Activated CD8-positive, alpha-beta memory T cell treated with anti-CD3 and anti-CD28 coated beads for 1 hour (primary cell): ENCODE measurements around the gene ZFYVE19.
A peak's percentile ranks its signal among the peaks of the same experiment; 100 is the strongest.

Experiments
- DNase-seq, 2 donors: peaks; one replicate each; pipeline ENCODE4 v3.0.0-alpha.2; 2020; ENCODE audit warnings: low read depth in 1 of 2; ENCODE audit errors: extremely low read depth in 1 of 2

ZFYVE19 gene

DNA sequence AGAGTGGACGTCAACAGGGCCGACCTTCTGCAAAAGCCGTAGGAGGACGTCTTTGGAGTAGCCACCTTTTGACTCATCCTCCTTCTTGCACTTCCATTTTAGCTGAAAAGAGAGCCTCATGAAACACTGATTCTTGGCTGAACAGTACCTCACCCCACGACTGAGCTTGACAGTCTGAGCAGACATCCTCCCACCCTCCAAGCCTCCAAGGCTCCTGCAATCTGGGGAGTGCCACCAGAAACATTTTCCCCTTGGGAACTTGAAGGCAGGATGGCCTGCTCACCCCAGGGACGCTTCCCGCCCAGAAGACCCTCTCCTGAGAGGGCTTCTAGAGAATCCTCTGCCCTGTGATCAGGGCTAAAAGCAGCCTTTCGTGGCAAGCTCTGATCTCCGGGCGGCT, 31.9 kb upstream of the ZFYVE19 start:
- no peak for DNase-seq

DNA sequence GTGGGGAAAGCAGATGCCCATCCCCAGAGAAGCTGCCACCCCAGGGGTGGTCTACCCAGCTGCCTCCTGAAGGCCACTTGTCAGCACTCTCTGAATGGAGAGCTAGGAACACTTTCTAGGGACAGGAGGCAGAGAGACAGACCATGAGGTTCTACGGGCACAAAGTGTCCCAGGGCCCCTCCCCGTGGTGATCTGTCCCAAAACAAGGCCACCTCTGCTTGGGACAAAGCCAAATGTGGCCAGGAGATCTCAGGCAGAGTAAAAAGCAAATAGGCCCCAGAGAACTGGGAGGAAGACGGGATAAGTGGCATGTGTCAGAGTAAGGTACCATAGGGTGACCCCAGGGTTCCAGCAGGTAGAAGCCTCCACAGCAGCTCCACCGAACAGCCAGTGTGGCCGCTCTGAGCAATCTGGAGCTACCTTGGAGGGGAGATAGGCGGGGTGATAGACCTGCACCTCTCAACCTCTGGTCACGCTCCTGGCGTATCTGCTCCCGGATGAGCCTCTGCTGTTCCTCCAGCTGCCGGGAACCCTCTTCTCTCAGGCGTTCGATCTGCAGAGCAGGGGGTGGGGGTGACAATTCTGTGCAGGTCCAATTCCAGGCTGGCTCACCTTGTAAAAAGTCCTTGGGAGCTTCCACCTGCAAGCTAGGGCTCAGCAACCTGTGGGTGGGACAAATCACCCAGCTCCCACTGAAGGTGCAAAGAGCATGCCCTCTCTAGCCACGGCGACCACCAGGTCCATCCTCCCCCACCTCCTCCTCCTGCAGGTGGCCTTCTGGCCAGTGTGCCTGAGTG, 31.0 kb upstream of the ZFYVE19 start:
- no peak for DNase-seq

GRCh38 chr15:40776537-40777141, 30.2 kb upstream of the ZFYVE19 start:
- DNase-seq, result no peak

- peak in 1 of 2 donors; percentile 70 for DNase-seq
These were observed 24.2 kb upstream of the ZFYVE19 start for GRCh38 chr15:40782609-40783227.

DNA sequence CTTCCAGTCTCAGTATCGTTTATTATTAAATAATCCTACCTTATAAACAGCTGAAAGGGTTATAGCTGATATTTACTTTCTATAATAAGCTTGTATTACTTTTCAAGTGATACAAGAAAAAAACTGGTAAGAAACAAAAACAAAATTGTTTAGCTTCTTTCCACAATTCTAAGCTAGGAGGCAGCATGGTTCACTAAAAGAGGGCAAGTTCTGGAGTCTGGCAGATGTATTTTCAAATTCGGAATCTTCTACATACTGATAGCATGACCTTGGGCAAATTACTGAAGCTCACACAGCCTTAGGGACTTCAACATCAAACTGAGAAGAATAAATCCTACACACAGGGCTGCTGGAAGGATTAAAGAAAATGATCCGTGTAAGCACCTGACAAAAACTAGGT, 21.7 kb upstream of the ZFYVE19 start:
- no peak for DNase-seq

- DNase-seq, result no peak
These were observed 21.1 kb upstream of the ZFYVE19 start for GRCh38 chr15:40785814-40786213.

- DNase-seq, result peak in 1 of 2 donors; percentile 14
These were observed 19.5 kb upstream of the ZFYVE19 start for GRCh38 chr15:40787344-40787841.

DNA sequence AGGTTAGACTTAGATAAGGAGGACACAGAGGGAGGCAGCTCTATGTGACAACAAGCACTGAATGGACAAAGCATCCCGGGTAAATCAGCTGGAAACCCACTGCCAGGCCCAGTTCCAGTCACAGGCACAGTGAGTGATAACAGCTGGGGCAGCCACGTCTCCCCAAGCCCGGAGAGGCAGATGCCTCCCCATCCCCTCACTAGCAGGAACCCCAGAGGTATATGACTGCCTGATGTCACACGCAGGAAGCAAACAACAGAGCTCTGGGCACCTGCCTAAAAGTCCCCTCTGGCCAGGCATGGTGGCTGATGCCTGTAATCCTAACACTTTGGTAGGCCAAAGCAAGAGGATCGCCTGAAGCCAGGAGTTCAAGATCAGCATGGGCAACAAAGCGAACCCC, 18.9 kb upstream of the ZFYVE19 start:
- DNase-seq, result no peak

DNA sequence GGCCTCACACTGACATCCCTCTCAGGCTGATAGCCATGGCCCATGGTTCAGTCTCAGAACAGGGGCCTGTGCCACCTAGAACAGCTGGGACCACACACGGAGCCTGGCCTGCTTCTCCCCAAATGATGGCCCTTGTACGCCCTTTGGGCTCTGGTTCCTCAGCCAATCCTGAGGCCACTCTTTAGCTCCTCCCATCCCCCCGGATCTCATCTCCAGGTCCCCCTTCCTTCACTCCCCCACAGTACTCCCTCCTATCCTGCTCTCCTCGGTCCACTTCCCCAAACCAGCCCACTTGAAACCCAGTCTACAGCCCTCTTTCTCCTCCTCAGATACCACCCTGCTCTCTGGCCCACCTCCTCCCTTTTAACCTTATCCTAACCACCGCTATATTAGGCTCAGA, 17.8 kb upstream of the ZFYVE19 start:
- DNase-seq, result no peak

DNA sequence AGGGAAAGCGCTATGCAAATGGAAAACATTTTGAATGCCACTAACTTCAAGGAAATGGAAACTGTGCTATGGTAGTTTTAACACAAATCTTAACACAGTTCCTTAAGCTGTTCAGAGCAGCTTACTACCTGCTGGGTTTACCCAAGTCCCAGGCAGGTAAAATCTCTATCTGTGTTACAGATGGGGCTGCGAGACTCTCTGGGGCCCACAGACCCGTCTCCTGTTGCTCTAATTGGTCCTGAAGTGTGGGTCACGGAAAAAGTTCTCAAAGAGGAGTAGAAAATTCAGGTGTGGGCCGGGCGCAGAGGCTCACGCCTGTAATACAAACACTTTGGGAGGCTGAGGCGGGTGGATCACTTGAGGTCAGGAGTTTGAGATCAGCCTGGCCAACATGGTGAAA, 16.9 kb upstream of the ZFYVE19 start:
- DNase-seq, result no peak

DNA sequence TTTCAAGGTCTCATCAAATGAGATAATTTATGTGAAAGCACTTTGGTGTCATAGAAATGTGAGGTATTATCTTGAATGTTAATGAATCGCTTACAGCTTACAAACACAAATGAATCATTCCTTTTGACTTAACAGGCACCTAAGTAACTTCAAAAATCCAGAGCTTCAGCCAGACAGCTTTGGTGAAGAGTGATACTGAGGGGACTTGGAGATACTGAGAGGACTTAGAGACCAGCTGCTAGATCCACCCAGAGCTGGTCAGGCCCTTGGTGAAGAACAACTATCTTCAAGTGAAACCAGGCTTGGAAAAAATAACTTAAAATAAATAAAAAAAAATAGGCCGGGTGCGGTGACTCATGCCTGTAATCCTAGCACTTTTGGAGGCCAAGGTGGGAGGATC, 16.2 kb upstream of the ZFYVE19 start:
- no peak for DNase-seq

- no peak for DNase-seq
These were observed 14.5 kb upstream of the ZFYVE19 start for GRCh38 chr15:40792394-40792793.

DNA sequence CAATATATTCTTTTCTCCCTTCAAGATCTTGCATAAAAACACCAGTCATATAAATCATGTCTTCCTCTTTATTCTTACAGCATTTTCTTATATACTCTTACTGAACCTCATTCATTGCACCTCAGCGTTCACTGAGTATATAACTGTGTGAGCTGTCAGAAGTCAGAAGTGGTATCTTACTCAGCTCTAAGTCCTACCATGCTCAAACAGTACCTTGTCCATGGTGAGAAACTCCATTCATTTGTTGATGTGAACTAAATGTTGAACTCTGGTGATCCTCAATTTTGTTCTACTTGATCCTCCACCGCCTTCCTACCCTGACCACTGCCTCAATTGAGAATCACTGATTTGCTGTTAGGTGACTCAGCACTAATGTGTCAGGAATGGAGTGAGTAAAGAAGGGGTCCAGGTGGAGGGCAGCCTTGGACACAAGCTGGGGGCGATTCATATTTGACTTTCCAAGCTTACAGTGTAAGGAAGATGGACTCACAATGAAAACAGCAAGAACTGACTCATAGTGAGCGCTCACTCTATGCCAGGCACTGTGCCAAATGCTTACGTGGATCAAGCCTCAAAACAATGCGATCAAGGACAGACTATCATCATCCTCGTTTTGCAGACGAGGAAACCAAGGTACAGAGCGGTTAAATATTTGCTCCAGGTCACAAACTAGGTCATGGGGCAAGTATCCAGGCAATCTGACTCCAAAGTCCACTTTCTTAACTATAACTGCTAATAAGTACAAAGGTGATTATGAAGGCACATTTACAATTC, 13.5 kb upstream of the ZFYVE19 start:
- DNase-seq, result no peak

DNA sequence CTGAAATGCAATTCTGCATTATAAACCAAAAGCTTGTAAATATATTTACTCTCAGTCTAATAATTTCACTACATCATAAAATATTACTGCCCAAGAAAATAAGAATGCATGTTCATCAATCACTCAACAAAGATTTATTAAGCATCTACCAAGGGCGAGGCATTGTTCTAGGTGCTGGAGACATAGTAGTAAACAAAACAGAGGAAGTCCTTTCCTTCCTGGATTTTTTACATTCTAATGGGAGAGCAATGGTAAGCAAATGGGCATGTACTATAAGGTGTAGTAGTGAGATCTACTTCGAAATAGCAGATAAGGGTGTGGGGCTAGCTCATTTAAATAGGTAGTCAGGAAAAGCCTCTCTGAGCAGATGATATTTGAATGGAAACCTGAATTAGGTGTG, 10.8 kb upstream of the ZFYVE19 start:
- no peak for DNase-seq

GRCh38 chr15:40796512-40796911, 10.4 kb upstream of the ZFYVE19 start:
- DNase-seq, result no peak

- DNase-seq, result no peak
These were observed 7.4 kb upstream of the ZFYVE19 start for GRCh38 chr15:40799523-40799922.

DNA sequence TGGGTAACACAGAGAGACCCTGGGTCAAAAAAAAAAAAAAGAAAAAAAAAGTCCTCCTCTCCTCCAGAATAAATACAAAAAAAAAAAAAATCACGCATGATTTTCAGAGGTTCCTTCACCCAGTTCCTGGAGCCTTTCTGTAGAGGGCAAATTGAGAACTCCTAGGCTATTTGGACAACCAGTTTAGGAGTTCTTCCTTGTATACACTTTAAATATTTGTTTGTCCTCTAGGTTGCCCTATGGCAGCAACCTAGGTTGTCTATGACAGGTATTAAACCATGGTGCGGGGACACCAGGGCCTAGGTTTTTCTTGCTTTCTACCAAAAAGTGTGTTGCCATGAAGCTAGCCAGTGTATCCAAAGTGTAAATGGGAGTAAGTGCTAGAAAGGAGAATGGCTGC, 3.8 kb upstream of the ZFYVE19 start:
- no peak for DNase-seq

DNA sequence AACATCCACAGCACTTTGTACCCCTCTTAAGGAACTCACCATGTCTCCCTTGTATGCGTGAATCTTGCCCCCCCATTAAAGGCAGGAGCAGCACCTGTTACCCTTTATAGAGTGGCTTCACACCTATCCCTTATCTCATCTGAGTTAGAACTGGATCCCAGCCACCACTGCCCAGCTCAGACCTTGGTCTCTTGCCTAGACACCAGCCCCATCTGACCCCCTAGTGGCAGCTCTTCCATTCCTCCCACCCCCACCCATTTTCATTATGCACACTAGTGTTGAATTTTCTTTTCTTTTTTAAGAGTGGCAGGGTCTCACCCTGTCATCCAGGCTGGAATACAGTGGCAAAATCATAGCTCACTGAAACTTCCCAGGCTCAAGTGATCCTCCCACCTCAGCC, 3.2 kb upstream of the ZFYVE19 start:
- DNase-seq, result no peak

DNA sequence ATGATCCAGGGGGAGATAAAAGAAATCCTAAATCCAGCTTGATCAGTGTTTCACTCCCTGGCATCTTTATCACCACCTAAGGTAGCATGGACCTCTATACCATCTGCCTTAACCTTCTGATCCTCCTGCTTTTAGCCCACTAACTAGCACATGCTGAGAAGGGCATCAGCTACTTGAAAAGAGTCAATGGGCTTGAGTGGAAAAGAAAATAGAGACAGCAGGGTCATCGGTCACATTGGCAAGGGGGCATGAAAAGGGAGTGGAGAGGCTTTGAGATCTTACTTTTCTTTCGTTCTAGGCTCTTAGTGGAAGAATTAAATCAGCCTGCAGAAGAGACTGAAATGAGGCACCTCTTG, 239 bp upstream of the ZFYVE19 start:
- no peak for DNase-seq

DNA sequence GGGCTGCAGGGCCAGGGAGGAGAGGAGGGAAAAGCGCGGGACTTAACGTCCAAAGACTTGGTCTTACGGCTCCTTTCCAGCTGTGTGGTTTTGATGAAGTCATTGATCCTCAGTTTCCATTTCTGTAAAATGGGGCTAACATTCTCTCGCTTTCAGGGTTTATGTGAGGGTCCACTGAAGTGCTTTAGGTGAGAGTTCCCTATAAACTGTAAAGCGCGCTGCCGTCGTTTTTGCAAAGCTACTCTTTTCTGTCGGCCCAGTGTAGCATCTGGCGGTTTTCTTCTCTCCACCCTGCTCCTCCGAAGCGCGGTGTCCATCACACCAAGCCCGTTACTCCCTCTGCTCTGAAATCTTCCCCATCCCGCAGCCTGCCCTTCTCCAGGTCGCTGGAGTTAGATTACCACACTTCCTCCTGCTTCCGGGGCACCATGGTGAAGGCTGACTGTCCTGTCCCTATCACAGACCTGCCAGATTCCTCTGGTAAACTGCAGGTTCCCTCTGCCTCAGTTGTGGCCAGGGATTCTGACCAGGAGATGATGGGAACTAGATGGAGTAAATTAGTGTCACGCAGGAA, 1.1 kb downstream of the ZFYVE19 start:
- DNase-seq, result no peak

- DNase-seq, result no peak
These were observed 2.1 kb downstream of the ZFYVE19 start for GRCh38 chr15:40808861-40809450.
